ACC112 (cell line): ENCODE measurements around the gene ZDBF2.

Experiments
- H2AFZ ChIP-seq: fragments of 200-600 bp; sonication (generic); one replicate; pipeline ENCODE4 v1.6.0; 2017; ENCODE audit warnings: antibody characterized with exemption, low read length; ENCODE audit not compliant: unreplicated experiment
- H3K27ac ChIP-seq: fragments of 200-600 bp; sonication (generic); 2 replicates; pipeline ENCODE4 v1.5.1; 2014; ENCODE audit warnings: low read depth, mild to moderate bottlenecking, antibody characterized with exemption, low read length, moderate library complexity
- H3K27me3 ChIP-seq: fragments of 200-600 bp; sonication (generic); 2 replicates; pipeline ENCODE4 v1.6.1; 2014; ENCODE audit warnings: mild to moderate bottlenecking, antibody characterized with exemption, low read length, moderate library complexity, mixed read lengths; ENCODE audit not compliant: insufficient read depth
- H3K36me3 ChIP-seq: fragments of 200-600 bp; sonication (generic); 2 replicates; pipeline ENCODE4 v1.6.1; 2016; ENCODE audit warnings: mild to moderate bottlenecking, antibody characterized with exemption, low read length, moderate library complexity, mixed read lengths; ENCODE audit not compliant: insufficient read depth
- H3K4me1 ChIP-seq: fragments of 200-600 bp; sonication (generic); one replicate; pipeline ENCODE4 v1.6.1; 2016; ENCODE audit warnings: low read length, mixed read lengths; ENCODE audit not compliant: insufficient read depth, unreplicated experiment, control insufficient read depth
- H3K4me3 ChIP-seq: fragments of 200-600 bp; sonication (generic); 2 replicates; pipeline ENCODE4 v1.5.1; 2014; ENCODE audit warnings: mild to moderate bottlenecking, low read depth, low read length
- H3K79me2 ChIP-seq: fragments of 200-600 bp; sonication (generic); one replicate; pipeline ENCODE4 v1.6.0; 2016; ENCODE audit warnings: low read length; ENCODE audit not compliant: control insufficient read depth, unreplicated experiment, insufficient read depth

ZDBF2 gene

DNA sequence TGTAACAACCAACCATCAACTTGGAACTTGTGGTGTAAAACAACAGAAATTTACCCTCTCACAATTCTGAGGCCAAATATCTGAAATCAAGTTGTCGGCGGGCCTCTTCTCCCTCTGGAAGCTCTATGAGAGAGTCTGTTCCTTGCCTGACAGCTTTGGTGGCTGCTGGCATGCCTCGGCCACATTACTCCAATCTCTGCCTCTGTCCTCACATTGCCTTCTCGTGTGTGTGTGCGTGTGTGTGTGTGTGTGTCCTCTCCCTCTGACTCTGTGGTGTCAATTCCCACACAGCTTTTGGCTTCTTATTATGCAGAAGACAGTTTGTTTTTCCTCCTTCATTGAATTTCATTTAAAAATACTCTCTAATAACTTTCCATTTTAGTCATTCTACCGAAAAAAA lies 50.4 kb downstream of the ZDBF2 start:
- H3K36me3 ChIP-seq, result no peaks in the 10 kb centered on the region
- no peaks in the 10 kb centered on the region for H3K4me1 ChIP-seq
- no peaks in the 10 kb centered on the region; the same call in 1 of the 2 replicates for H3K27me3 ChIP-seq
- no peak overlapping the region for H2AFZ ChIP-seq
- no peak overlapping the region for H3K4me3 ChIP-seq
- no peaks in the 10 kb centered on the region for H3K79me2 ChIP-seq
- no peak overlapping the region for H3K27ac ChIP-seq

DNA sequence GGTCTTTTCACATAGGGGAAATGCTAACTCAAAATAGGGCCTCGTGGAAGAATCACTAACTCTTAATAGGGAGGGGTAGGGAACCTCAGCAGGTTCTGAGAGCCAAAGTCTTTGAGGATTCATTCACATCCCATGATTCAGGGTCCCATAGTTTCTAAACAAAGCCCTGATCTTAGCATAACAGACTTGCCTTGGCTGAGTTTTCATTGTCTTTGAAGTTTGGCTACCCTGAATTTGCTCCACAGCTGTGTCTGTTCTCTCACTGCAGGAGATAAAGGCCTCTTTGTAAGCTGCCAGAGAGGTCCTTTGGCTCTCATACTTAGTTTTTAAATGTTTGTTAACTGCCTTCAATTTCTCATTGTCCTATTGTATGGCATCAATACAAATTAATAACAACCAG lies 54.5 kb downstream of the ZDBF2 start:
- Histone ChIP-seq H3K79me2 (no peaks in the 10 kb centered on the region), H3K36me3 (no peaks in the 10 kb centered on the region), H3K27me3 (no peaks in the 10 kb centered on the region), H2AFZ (no peak overlapping the region), H3K27ac (no peak overlapping the region), H3K4me1 (no peaks in the 10 kb centered on the region), H3K4me3 (no peak overlapping the region)

DNA sequence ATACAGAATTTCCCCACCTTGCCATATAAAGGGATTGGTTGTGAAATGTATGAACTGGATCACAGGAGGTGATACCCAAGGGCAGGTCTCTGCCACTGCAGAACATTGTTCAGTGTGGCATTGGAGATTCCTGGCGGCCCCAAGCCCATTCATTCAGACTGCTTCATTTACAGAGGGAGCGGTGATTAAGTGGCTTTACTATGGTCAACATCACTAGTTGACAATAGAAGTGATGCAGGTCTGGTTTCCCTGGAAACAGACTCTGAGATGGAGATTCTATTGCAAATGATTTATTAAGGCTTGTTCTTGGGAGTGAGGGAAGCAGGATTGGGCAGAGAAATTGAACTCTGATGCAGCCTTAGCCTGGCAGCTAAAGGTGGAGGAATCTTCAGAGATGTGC lies 62.4 kb downstream of the ZDBF2 start:
- no peaks in the 10 kb centered on the region for H3K79me2 ChIP-seq
- H3K36me3 ChIP-seq, result no peaks in the 10 kb centered on the region
- H3K4me1 ChIP-seq, result no peaks in the 10 kb centered on the region
- no peak overlapping the region for H3K4me3 ChIP-seq
- H3K27ac ChIP-seq, result no peak overlapping the region
- no peak overlapping the region for H2AFZ ChIP-seq
- 0 out of 2 replicates have a peak, but pooled peaks cover 6% of the 10 kb centered on the region for H3K27me3 ChIP-seq

DNA sequence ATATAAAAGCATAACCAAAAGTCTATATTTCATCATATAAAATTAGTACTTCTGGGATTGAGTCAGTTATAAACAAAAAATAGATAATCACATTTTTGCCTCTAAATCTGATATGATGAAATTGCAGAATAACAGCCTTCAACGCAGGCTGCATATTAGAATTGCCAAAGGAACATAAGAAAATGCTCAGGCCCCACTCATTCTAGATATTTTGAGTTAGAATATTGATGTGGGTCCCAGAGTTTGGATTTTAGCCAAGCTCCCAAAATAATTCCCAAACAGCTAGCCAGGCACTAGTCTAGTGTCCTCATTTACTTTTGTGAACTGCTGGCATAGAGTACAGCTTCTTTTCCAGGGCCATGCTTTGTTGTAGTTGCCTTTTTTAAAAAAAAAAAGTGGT lies 63.5 kb downstream of the ZDBF2 start:
- no peaks in the 10 kb centered on the region for H3K4me1 ChIP-seq
- no peaks in the 10 kb centered on the region for H3K36me3 ChIP-seq
- H3K27ac ChIP-seq, result no peak overlapping the region
- H3K27me3 ChIP-seq, result 0 out of 2 replicates have a peak, but pooled peaks cover 6% of the 10 kb centered on the region
- H2AFZ ChIP-seq, result no peak overlapping the region
- no peak overlapping the region for H3K4me3 ChIP-seq
- no peaks in the 10 kb centered on the region for H3K79me2 ChIP-seq

DNA sequence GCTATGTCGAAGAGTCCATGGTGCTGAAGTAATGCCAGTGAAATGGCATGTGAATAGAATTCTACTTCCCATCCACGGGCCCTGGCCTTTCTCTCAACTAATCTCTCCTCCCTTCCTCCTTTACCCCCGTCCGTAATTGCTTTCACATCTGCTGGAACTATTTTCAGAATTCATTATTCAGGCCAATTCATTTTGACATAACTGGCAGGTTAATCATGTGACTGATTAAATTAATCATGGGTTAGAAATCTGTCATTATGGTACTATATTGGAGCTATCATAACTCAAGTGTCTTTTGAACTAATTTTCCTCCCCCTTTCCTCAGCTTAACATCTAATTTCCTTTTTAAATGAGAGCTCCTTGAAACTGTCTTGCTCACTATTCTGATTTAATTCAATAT lies 66.9 kb downstream of the ZDBF2 start:
- Histone ChIP-seq H3K79me2 (no peaks in the 10 kb centered on the region), H3K27ac (no peak overlapping the region), H3K27me3 (0 out of 2 replicates have a peak, but pooled peaks cover 6% of the 10 kb centered on the region), H3K36me3 (no peaks in the 10 kb centered on the region), H3K4me3 (no peak overlapping the region), H3K4me1 (no peaks in the 10 kb centered on the region), H2AFZ (no peak overlapping the region)

DNA sequence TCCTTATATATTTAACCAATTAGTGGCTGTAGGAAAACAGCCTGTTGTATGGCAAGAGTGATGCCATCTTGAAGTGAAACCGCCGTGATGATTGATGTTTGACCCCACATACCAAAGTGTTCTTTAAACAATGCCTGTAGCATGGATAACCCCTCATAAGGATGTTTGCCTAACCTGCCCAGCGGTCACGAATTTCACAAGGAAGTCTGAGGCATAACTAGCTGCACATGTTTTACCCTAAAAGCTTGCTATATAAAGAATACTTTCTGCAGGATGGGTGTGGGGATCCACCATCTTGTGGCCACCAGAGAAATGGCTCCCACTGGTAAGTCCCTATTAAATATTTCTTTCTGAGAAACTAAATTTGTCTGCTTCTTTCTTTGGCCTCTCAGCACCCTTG lies 68.7 kb downstream of the ZDBF2 start:
- no peaks in the 10 kb centered on the region for H3K79me2 ChIP-seq
- H3K27ac ChIP-seq, result no peak overlapping the region
- no peaks in the 10 kb centered on the region for H3K36me3 ChIP-seq
- H3K27me3 ChIP-seq, result 0 out of 2 replicates have a peak, but pooled peaks cover 6% of the 10 kb centered on the region
- H3K4me3 ChIP-seq, result no peak overlapping the region
- no peaks in the 10 kb centered on the region for H3K4me1 ChIP-seq
- H2AFZ ChIP-seq, result no peak overlapping the region

DNA sequence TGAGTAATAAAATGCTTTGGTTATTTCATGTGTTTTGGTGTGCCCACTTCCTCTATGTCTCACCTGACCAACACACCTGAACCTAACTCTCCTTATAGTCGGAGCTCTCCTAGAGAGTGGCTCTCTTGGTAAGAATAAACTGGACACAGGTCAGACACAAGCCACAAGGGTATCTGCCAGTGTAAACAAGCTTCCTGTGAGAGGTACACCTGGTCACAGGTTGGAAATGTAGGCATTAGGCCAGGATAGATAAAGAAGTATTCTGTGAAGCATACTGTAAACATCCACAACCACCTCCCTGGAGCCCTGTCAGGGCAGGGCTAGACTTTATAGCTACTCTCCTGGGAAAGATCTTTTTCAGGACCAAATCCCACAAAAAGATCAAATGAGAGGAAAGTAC lies 69.4 kb downstream of the ZDBF2 start:
- no peaks in the 10 kb centered on the region for H3K4me1 ChIP-seq
- H2AFZ ChIP-seq, result no peak overlapping the region
- no peaks in the 10 kb centered on the region for H3K36me3 ChIP-seq
- no peaks in the 10 kb centered on the region for H3K79me2 ChIP-seq
- no peak overlapping the region for H3K27ac ChIP-seq
- H3K27me3 ChIP-seq, result 0 out of 2 replicates have a peak, but pooled peaks cover 2% of the 10 kb centered on the region
- H3K4me3 ChIP-seq, result no peak overlapping the region

DNA sequence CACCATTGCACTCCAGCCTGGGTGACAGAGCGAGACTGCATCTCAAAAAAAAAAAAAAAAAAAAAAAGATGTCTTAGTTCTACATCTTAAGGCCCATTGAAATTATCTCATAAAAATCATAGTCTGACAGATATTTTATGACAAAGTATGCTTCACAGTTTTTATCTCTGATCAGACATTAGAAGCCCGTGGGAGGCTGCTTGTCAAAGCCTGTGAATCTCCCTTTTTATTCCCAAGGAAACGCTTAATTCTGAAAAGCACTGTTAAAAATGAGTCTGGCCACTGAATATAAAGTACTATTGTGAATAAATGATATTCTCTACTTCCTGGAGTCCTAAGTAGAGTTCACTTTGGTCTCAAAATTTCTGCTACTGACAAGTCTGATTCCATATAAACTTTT lies 71.1 kb downstream of the ZDBF2 start:
- no peaks in the 10 kb centered on the region for H3K79me2 ChIP-seq
- H3K27me3 ChIP-seq, result no peaks in the 10 kb centered on the region
- no peak overlapping the region for H3K27ac ChIP-seq
- H3K4me1 ChIP-seq, result no peaks in the 10 kb centered on the region
- no peak overlapping the region for H2AFZ ChIP-seq
- no peaks in the 10 kb centered on the region for H3K36me3 ChIP-seq
- no peak overlapping the region for H3K4me3 ChIP-seq

DNA sequence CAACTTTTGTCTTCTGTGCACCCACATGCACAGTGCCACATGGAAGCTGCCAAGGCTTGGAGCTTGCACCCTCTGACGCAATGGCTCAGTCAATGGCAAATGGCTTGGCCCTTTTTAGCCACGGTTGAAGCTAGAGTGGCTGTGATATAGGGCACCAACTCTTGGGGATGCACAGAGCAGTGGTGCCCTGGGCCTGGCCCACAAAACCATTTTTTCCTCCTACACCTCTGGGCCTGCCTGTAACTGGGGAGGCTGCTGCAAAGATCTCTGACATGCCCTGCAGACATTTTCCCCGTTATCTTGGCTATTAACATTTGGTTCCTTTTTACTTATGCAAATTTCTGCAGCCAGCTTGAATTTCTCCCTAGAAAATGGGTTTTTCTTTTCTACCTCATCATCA lies 74.9 kb downstream of the ZDBF2 start:
- H3K27ac ChIP-seq, result no peak overlapping the region

DNA sequence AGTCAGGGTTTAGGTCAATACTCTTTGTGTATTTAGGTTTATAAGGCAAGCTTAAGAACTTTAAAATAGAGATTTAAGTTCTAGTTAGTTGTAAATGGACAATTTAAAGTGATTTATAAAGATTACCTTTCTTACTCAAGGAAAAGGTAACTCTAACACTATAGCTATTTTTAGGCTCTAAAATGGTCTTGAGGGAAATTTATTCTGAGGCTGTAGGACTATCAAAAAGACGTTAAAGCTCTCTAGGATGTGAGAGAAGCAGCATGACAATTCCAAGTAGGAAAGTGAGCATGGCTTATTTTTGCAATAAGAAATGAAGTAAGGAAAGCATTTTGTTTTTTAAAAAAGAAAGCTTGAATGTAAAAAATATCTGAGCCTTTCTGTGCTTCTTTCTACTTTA lies 78.1 kb downstream of the ZDBF2 start:
- H3K4me3 ChIP-seq, result no peak overlapping the region
- H2AFZ ChIP-seq, result peak overlapping the region; percentile 76
- H3K79me2 ChIP-seq, result no peaks in the 10 kb centered on the region
- H3K4me1 ChIP-seq, result no peaks in the 10 kb centered on the region
- H3K36me3 ChIP-seq, result no peaks in the 10 kb centered on the region
- no peaks in the 10 kb centered on the region for H3K27me3 ChIP-seq
- no peak overlapping the region for H3K27ac ChIP-seq

More for the DNA sequence above, 74.9 kb downstream of the ZDBF2 start:
- H3K4me1 ChIP-seq, result no peaks in the 10 kb centered on the region
- no peaks in the 10 kb centered on the region for H3K79me2 ChIP-seq
- H2AFZ ChIP-seq, result no peak overlapping the region
- no peaks in the 10 kb centered on the region for H3K27me3 ChIP-seq
- H3K36me3 ChIP-seq, result no peaks in the 10 kb centered on the region
- no peak overlapping the region for H3K4me3 ChIP-seq

DNA sequence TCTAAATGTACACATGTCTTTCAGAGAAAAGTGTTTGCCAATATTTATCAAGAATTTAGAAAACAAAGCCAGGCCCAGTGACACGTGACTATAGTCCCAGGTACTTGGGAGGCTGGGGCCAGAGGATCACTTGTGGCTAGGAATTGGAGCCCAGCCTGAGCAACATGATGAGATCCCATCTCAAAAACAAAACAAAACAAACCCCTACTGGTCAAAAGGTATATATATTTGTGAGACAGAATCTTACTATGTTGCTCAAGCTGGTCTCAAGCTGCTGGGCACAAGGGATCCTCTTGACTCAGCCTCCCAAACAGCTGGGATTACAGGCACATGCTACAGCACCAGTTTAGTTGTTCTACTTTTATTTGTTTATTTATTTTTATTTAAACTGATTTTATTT lies 79.2 kb downstream of the ZDBF2 start:
- no peak overlapping the region for H3K27ac ChIP-seq
- H2AFZ ChIP-seq, result no peak overlapping the region

More for the DNA sequence above, 79.2 kb downstream of the ZDBF2 start:
- H3K4me3 ChIP-seq, result no peak overlapping the region
- no peaks in the 10 kb centered on the region for H3K27me3 ChIP-seq
- no peaks in the 10 kb centered on the region for H3K36me3 ChIP-seq
- H3K4me1 ChIP-seq, result no peaks in the 10 kb centered on the region
- no peaks in the 10 kb centered on the region for H3K79me2 ChIP-seq
